Measurements from ENCODE around the gene SENP3. TPM values are rescaled to one million over a fixed set of nuclear protein-coding genes. Genes with fewer than 3 reads are reported as not detected.

Gene SENP3
- total RNA-seq, 1 experiment from 2014 or later: 63.7 TPM

DNA sequence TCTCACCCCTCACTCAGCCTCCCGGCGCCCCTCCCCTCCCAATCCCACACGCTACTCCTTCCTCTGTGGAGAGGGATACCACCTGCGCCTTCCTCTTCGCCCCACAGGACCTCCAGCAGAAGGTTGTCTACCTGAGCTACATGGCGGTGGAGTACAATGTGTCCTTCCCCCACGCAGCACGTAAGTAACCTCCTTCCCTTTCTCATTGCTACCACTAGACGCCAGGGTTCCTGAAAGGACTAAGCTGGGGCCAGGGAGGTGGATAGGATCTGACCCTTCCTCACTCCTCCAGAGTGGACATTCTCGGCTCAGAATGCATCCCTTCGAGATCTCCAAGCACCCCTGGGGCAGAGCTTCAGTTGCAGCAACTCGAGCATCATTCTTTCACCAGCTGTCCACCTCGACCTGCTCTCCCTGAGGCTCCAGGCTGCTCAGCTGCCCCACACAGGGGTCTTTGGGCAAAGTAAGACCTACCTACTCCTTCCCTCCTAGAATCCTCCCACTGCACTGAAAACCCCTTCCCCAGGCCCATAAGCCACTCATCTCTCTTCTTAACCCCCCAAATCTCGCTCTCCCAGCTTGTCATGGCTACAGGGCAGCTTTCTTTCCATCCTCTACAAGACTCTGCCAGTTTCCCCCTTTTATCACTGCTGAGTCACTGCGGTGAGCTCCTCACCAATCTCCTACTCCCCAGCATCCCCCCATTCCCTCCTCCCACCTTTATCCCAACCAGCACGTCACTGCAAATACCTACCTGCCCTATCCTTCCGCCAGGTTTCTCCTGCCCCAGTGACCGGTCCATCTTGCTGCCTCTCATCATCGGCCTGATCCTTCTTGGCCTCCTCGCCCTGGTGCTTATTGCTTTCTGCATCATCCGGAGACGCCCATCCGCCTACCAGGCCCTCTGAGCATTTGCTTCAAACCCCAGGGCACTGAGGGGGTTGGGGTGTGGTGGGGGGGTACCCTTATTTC is 19.2 kb downstream of the SENP3 start:
- Histone ChIP-seq H3K4me1 (ENCODE audit: control insufficient read depth, insufficient read depth, low read length) (peaks cover 64% of the 10 kb centered on the region), H3K27ac (ENCODE audit: low read length) (peak overlapping the region; percentile 85), H3K9me3 (ENCODE audit: control insufficient read depth, insufficient read depth, low read depth, low read length) (no peaks in the 10 kb centered on the region), H3K4me3 (ENCODE audit: low read depth in 2 of 2, low read length in 2 of 2) (peak overlapping the region in 1 of 2 experiments; percentile 45; a peak in 2 of 4 replicates), H3K27me3 (ENCODE audit: control insufficient read depth, insufficient read depth, low read length) (no peaks in the 10 kb centered on the region), H3K36me3 (ENCODE audit: control insufficient read depth, insufficient read depth, low read length) (peaks cover 7% of the 10 kb centered on the region)
- CTCF ChIA-PET: interaction anchor here (0.6 to 1.4 kb wide), 4 partner anchors 21 to 366 kb away, joined by 3 to 4 read pairs (median 3); partner anchors contain the start of gene TP53
- no peak for ATAC-seq
- in situ Hi-C loops (cut with HindIII; ENCODE audit: low pct_unique_long_range_greater_than_20kb, low sequenced_read_pairs) (no loop called here), intact Hi-C loops (cut with micrococcal nuclease; ENCODE audit: unreplicated experiment) (no loop called here)
- TF ChIP-seq, protein P1, sequence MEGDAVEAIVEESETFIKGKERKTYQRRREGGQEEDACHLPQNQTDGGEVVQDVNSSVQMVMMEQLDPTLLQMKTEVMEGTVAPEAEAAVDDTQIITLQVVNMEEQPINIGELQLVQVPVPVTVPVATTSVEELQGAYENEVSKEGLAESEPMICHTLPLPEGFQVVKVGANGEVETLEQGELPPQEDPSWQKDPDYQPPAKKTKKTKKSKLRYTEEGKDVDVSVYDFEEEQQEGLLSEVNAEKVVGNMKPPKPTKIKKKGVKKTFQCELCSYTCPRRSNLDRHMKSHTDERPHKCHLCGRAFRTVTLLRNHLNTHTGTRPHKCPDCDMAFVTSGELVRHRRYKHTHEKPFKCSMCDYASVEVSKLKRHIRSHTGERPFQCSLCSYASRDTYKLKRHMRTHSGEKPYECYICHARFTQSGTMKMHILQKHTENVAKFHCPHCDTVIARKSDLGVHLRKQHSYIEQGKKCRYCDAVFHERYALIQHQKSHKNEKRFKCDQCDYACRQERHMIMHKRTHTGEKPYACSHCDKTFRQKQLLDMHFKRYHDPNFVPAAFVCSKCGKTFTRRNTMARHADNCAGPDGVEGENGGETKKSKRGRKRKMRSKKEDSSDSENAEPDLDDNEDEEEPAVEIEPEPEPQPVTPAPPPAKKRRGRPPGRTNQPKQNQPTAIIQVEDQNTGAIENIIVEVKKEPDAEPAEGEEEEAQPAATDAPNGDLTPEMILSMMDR (IDR thresholded peaks at IDR 0.05): no peak
- TF ChIP-seq POLR2AphosphoS5 (IDR thresholded peaks at IDR 0.05; ENCODE audit: low read depth, low read length): no peak
- TF ChIP-seq, protein P2, sequence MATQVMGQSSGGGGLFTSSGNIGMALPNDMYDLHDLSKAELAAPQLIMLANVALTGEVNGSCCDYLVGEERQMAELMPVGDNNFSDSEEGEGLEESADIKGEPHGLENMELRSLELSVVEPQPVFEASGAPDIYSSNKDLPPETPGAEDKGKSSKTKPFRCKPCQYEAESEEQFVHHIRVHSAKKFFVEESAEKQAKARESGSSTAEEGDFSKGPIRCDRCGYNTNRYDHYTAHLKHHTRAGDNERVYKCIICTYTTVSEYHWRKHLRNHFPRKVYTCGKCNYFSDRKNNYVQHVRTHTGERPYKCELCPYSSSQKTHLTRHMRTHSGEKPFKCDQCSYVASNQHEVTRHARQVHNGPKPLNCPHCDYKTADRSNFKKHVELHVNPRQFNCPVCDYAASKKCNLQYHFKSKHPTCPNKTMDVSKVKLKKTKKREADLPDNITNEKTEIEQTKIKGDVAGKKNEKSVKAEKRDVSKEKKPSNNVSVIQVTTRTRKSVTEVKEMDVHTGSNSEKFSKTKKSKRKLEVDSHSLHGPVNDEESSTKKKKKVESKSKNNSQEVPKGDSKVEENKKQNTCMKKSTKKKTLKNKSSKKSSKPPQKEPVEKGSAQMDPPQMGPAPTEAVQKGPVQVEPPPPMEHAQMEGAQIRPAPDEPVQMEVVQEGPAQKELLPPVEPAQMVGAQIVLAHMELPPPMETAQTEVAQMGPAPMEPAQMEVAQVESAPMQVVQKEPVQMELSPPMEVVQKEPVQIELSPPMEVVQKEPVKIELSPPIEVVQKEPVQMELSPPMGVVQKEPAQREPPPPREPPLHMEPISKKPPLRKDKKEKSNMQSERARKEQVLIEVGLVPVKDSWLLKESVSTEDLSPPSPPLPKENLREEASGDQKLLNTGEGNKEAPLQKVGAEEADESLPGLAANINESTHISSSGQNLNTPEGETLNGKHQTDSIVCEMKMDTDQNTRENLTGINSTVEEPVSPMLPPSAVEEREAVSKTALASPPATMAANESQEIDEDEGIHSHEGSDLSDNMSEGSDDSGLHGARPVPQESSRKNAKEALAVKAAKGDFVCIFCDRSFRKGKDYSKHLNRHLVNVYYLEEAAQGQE (IDR thresholded peaks at IDR 0.05; ENCODE audit: insufficient read depth in 1 of 2, low read depth in 2 of 2, low read length in 1 of 2): no peak
- no peak for DNase-seq (ENCODE audit: low read depth, low spot score)
- no TSS peak for BruUV-seq (replicated peaks)
- POLR2A ChIA-PET: interaction anchor here (0.6 kb wide), 1 partner anchor 106 kb away, joined by 3 read pairs; the partner anchor contains the start of gene TP53

DNA sequence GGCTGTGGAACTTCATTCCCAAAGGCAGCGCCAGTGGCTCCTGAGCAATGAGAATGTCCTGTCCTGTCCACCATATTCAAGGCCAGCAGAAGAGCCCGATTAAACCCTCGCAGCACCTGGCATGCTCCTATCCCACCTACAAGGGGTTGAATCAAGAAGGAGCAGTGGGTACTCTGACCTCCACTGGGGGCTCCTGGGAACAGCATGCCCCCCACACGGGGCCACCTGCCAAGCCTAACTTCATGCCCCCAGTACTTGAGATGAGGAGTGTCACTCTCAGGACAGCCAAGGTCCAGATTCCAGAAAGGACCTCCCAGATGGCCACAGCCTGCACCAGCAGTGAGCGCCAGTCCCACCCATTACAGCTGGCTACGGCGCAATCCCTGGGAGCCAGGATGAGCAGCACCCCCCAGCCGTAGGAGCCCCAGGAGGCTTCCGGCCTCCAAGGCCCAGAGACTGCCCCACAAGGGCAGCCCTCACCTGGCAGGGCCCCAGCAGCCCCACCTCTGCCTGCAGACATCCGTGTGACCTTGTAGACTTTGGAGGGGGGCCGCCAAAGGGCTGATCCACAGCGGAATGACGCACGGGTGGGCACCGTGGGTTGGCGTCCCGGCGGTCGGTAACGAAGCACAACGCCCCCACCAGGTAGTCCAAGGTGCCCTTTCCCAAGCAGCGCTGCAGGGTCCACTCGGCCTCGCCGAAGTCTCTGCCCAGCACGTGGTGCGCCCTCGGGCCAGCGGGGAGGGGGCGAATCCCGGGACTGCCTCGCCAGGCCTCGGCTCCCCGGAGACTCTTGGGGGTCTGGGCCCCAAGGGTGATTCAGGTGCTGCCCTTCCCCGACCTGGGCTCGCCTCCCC is 20.9 kb downstream of the SENP3 start:
- intact Hi-C loops (cut with micrococcal nuclease; ENCODE audit: unreplicated experiment) (no loop called here), in situ Hi-C loops (cut with HindIII; ENCODE audit: low pct_unique_long_range_greater_than_20kb, low sequenced_read_pairs) (no loop called here)
- ATAC-seq: no peak
- TF ChIP-seq SIN3A (IDR thresholded peaks at IDR 0.05; ENCODE audit: borderline replicate concordance, insufficient read depth, low read depth, low read length) (no peak), TCF7L2 (IDR thresholded peaks at IDR 0.05; ENCODE audit: low read depth, low read length) (no peak), POLR2AphosphoS5 (IDR thresholded peaks at IDR 0.05; ENCODE audit: low read depth, low read length) (no peak)
- TF ChIP-seq, protein P2 (IDR thresholded peaks at IDR 0.05; ENCODE audit: insufficient read depth in 1 of 2, low read depth in 2 of 2, low read length in 1 of 2): no peak
- TF ChIP-seq, protein P1 (IDR thresholded peaks at IDR 0.05): no peak; the same call in 1 of the 2 replicates
- Histone ChIP-seq H3K4me1 (ENCODE audit: control insufficient read depth, insufficient read depth, low read length) (peaks cover 48% of the 10 kb centered on the region), H3K4me3 (ENCODE audit: low read depth in 2 of 2, low read length in 2 of 2) (peak overlapping the region; percentile 65 to 66), H3K9me3 (ENCODE audit: control insufficient read depth, insufficient read depth, low read depth, low read length) (no peaks in the 10 kb centered on the region), H3K36me3 (ENCODE audit: control insufficient read depth, insufficient read depth, low read length) (peaks cover 2% of the 10 kb centered on the region), H3K27me3 (ENCODE audit: control insufficient read depth, insufficient read depth, low read length) (no peaks in the 10 kb centered on the region), H3K27ac (ENCODE audit: low read length) (peak overlapping the region; percentile 100)
- ChIA-PET CTCF (no interaction called here), POLR2A (interaction anchor here (1.1 kb wide), 1 partner anchor 105 kb away, joined by 4 read pairs; the partner anchor contains the start of gene TP53)
- DNase-seq (ENCODE audit: low read depth, low spot score): no peak
- BruUV-seq (replicated peaks): no TSS peak

Data from Panc1 (cell line).